Gastrocnemius medialis (tissue), 4 donors: ENCODE results near the gene BCAP31. TPM values are rescaled to one million over a fixed set of nuclear protein-coding genes. Genes with fewer than 3 reads are reported as not detected.
A peak's percentile ranks its signal among the peaks of the same experiment; 100 is the strongest.
"Not testable (repeated sequence)": the region's sequence is repeated elsewhere in the genome, so short reads cannot be mapped to it uniquely, and the experiment has no call there.

Source experiments
- ATAC-seq, 2 donors: fragments of 150-250 bp; one replicate each; pipeline ENCODE4 v1.9.1; 2016
- DNase-seq, 2 donors: peaks; one replicate each; pipeline ENCODE4 v3.0.0-alpha.2; 2019
- H3K27ac ChIP-seq, 4 donors: fragments of 200-600 bp; sonication (generic); 1 replicate in 1 of 4; 2 replicates in 3 of 4; pipeline ENCODE4 v1.5.1; 2016 to 2018; ENCODE audit warnings: mild to moderate bottlenecking in 2 of 4, moderate library complexity in 1 of 4
- H3K27me3 ChIP-seq, 3 donors: fragments of 200-600 bp; sonication (generic) in 2 of 3; 1 replicate in 1 of 3; 2 replicates in 2 of 3; pipeline versions ENCODE4 v1.5.1 to v1.6.0; 2016 to 2019; ENCODE audit warnings: mild to moderate bottlenecking in 1 of 3, moderate library complexity in 1 of 3
- H3K36me3 ChIP-seq, 2 donors: fragments of 200-600 bp; sonication (generic) in 1 of 2; one replicate each; pipeline ENCODE4 v1.5.1; 2017 to 2018
- H3K4me1 ChIP-seq, 2 donors: fragments of 200-600 bp; sonication (generic) in 1 of 2; one replicate each; pipeline ENCODE4 v1.5.1; 2016 to 2017; ENCODE audit warnings: mild to moderate bottlenecking in 2 of 2
- H3K4me3 ChIP-seq, 4 donors: fragments of 200-600 bp; sonication (generic) in 3 of 4; 1 replicate in 1 of 4; 2 replicates in 3 of 4; pipeline ENCODE4 v1.5.1; 2016 to 2019; ENCODE audit warnings: mild to moderate bottlenecking in 2 of 4
- H3K9me3 ChIP-seq, 3 donors: fragments of 200-600 bp; sonication (generic) in 2 of 3; 1 replicate in 1 of 3; 2 replicates in 2 of 3; pipeline ENCODE4 v1.5.1; 2016 to 2019
- CTCF ChIP-seq, 5 experiments: fragments of 450-650 bp in 3 of 5; fragments of 200-600 bp in 2 of 5; sonication (generic) in 2 of 5; IDR thresholded peaks in 4 of 5; conservative IDR thresholded peaks in 1 of 5; 1 replicate in 4 of 5; 2 replicates in 1 of 5; pipeline ENCODE4 v1.5.1; 2016 to 2019; ENCODE audit warnings: antibody characterized with exemption in 5 of 5, mild to moderate bottlenecking in 3 of 5, moderate library complexity in 3 of 5
- POLR2A ChIP-seq, 2 donors: fragments of 450-650 bp; IDR thresholded peaks; one replicate each; pipeline ENCODE4 v1.6.1; 2017; ENCODE audit warnings: antibody characterized with exemption in 2 of 2, mild to moderate bottlenecking in 2 of 2, moderate library complexity in 2 of 2
- in situ Hi-C, 4 donors: fragments of 200-750 bp; cut with MboI; loops; one replicate each; pipeline versions ENCODE4 v1.15.0 to v1.8.0; 2017; ENCODE audit warnings: low sequenced_read_pairs in 4 of 4
- intact Hi-C: fragments of 100-400 bp; cut with DNase I; formaldehyde crosslinking; loops from one replicate; pipeline ENCODE4 v1.15.1; 2023; ENCODE audit warnings: low total_unique reads
- total RNA-seq, 4 donors: library from RNA; depleted of rRNA; stranded (reverse); fragments of >200 nt; gene quantifications; one replicate each; pipeline versions ENCODE4 v1.1.0 to v1.2.3, GENCODE V29; 2016

BCAP31 gene
- total RNA-seq, 4 donors from 2014 or later = 41.5 to 91.9 (median 48.3) TPM

- in situ Hi-C loops = no loop called here
- DNase-seq = peak; percentile 70 to 87
Measured at GRCh38 chrX:153708415-153708814, 15.8 kb downstream of the BCAP31 start.

GRCh38 chrX:153707406-153707805 is 16.8 kb downstream of the BCAP31 start:
- in situ Hi-C loops (no loop called here), intact Hi-C loops (loop anchor here (10.0 kb wide), 1 partner anchor 337 kb away; no protein-coding TSS in a partner anchor)
- H3K36me3 ChIP-seq = no peaks in the 10 kb centered on the region
- peaks cover 21 to 54% of the 10 kb centered on the region in 2 donors for H3K4me1 ChIP-seq
- DNase-seq (no peak), ATAC-seq (no peak)
- no peaks in the 10 kb centered on the region for H3K9me3 ChIP-seq
- peak overlapping the region in 3 of 4 donors; percentile 26 to 56 (median 31) for H3K4me3 ChIP-seq
- peak overlapping the region; percentile 85 to 91 (median 90) for H3K27ac ChIP-seq
- H3K27me3 ChIP-seq = no peaks in the 10 kb centered on the region
- TF ChIP-seq CTCF (IDR thresholded peaks at IDR 0.05 in 4 of 5, conservative IDR thresholded peaks at IDR 0.05 in 1 of 5) (no peak), POLR2A (IDR thresholded peaks at IDR 0.05) (no peak)

More at GRCh38 chrX:153708415-153708814, 15.8 kb downstream of the BCAP31 start:
- peak; percentile 49 to 62 for ATAC-seq
- peak; percentile 58 to 80 (median 72) for TF ChIP-seq CTCF (IDR thresholded peaks at IDR 0.05 in 4 of 5, conservative IDR thresholded peaks at IDR 0.05 in 1 of 5)
- TF ChIP-seq POLR2A (IDR thresholded peaks at IDR 0.05) = no peak
- no peaks in the 10 kb centered on the region for H3K36me3 ChIP-seq
- intact Hi-C loops = loop anchor here (1.0 to 10.0 kb wide), 2 partner anchors 21 to 336 kb away; partner anchors contain the start of gene SLC6A8
- H3K27ac ChIP-seq = peak overlapping the region; percentile 85 to 91 (median 90)
- H3K27me3 ChIP-seq = no peaks in the 10 kb centered on the region
- H3K4me1 ChIP-seq = peaks cover 17 to 44% of the 10 kb centered on the region in 2 donors
- no peaks in the 10 kb centered on the region for H3K9me3 ChIP-seq
- no peak overlapping the region for H3K4me3 ChIP-seq

GRCh38 chrX:153706799-153707198 is 17.4 kb downstream of the BCAP31 start:
- intact Hi-C loops (loop anchor here (10.0 kb wide), 1 partner anchor 338 kb away; no protein-coding TSS in a partner anchor), in situ Hi-C loops (no loop called here)
- peaks cover 27 to 59% of the 10 kb centered on the region in 2 donors for H3K4me1 ChIP-seq
- no peaks in the 10 kb centered on the region for H3K27me3 ChIP-seq
- TF ChIP-seq POLR2A (IDR thresholded peaks at IDR 0.05) (peak; percentile 19 to 50), CTCF (IDR thresholded peaks at IDR 0.05 in 4 of 5, conservative IDR thresholded peaks at IDR 0.05 in 1 of 5) (no peak)
- ATAC-seq (peak; percentile 7 to 15), DNase-seq (peak in 1 of 2 donors; percentile 62)
- H3K4me3 ChIP-seq = peak overlapping the region in 3 of 4 donors; percentile 26 to 56 (median 36)
- no peaks in the 10 kb centered on the region for H3K36me3 ChIP-seq
- H3K27ac ChIP-seq = peak overlapping the region; percentile 85 to 91 (median 90)
- H3K9me3 ChIP-seq = no peaks in the 10 kb centered on the region

- H3K27me3 ChIP-seq, H3K9me3 ChIP-seq, H3K36me3 ChIP-seq, in situ Hi-C loops: not testable (repeated sequence)
- Histone ChIP-seq H3K4me3 (peak overlapping the region; percentile 9 to 56 (median 31)), H3K4me1 (peaks cover 33 to 70% of the 10 kb centered on the region in 2 donors), H3K27ac (peak overlapping the region; percentile 85 to 91 (median 90))
- peak; percentile 31 to 43 for ATAC-seq
- peak in 1 of 2 donors; percentile 77 for DNase-seq
- TF ChIP-seq CTCF (IDR thresholded peaks at IDR 0.05 in 4 of 5, conservative IDR thresholded peaks at IDR 0.05 in 1 of 5) = peak; percentile 28 to 64 (median 53)
- peak; percentile 41 to 49 for TF ChIP-seq POLR2A (IDR thresholded peaks at IDR 0.05)
- intact Hi-C loops = loop anchor here (10.0 kb wide), 1 partner anchor 339 kb away; no protein-coding TSS in a partner anchor
Measured at GRCh38 chrX:153705403-153706060, 18.7 kb downstream of the BCAP31 start.

- intact Hi-C loops = loop anchor here (10.0 kb wide), 1 partner anchor 340 kb away; no protein-coding TSS in a partner anchor
- ATAC-seq, H3K9me3 ChIP-seq, H3K27me3 ChIP-seq, in situ Hi-C loops, H3K36me3 ChIP-seq: not testable (repeated sequence)
- Histone ChIP-seq H3K27ac (peak overlapping the region; percentile 85 to 91 (median 90)), H3K4me1 (peaks cover 34 to 65% of the 10 kb centered on the region in 2 donors), H3K4me3 (peak overlapping the region in 2 of 4 donors; percentile 26 to 56)
- DNase-seq = peak in 1 of 2 donors; percentile 36
Measured at GRCh38 chrX:153704631-153705402, 19.4 kb downstream of the BCAP31 start.
